Heart left ventricle (tissue), 16 donors: ENCODE measurements around the gene BAIAP2. TPM values are rescaled to one million over a fixed set of nuclear protein-coding genes. Genes with fewer than 3 reads are reported as not detected.
A peak's percentile ranks its signal among the peaks of the same experiment; 100 is the strongest.

Source experiments
- ATAC-seq, 4 donors: fragments of 200-7000 bp; cut with Tn5 transposase; one replicate each; pipeline ENCODE4 v1.9.1; 2020 to 2022; ENCODE audit warnings: moderate library complexity in 4 of 4, mild to moderate bottlenecking in 3 of 4, moderate number of reproducible peaks in 1 of 4
- DNase-seq, 5 donors: peaks; one replicate each; pipeline ENCODE4 v3.0.0-alpha.2; 2020
- H3K27ac ChIP-seq, 12 donors: fragments of 200-600 bp; sonication (generic) in 4 of 12; one replicate each; pipeline versions ENCODE4 v1.5.0 to v1.8.0; 2016 to 2022; ENCODE audit warnings: mild to moderate bottlenecking in 2 of 12
- H3K27me3 ChIP-seq, 9 donors: fragments of 200-600 bp; sonication (generic) in 2 of 9; one replicate each; pipeline versions ENCODE4 v1.5.1 to v1.8.0; 2016 to 2022; ENCODE audit warnings: mild to moderate bottlenecking in 3 of 9
- H3K36me3 ChIP-seq, 9 donors: fragments of 200-600 bp; sonication (generic) in 2 of 9; one replicate each; pipeline versions ENCODE4 v1.5.0 to v1.8.0; 2018 to 2022; ENCODE audit warnings: mild to moderate bottlenecking in 2 of 9
- H3K4me1 ChIP-seq, 12 donors: fragments of 200-600 bp; sonication (generic) in 4 of 12; one replicate each; pipeline versions ENCODE4 v1.5.0 to v1.8.0; 2016 to 2022; ENCODE audit warnings: mild to moderate bottlenecking in 3 of 12
- H3K4me3 ChIP-seq, 12 donors: fragments of 200-600 bp; sonication (generic) in 4 of 12; one replicate each; pipeline versions ENCODE4 v1.5.0 to v1.8.0; 2017 to 2022; ENCODE audit warnings: mild to moderate bottlenecking in 9 of 12, moderate library complexity in 4 of 12
- H3K9me3 ChIP-seq, 12 donors: fragments of 200-600 bp; sonication (generic) in 4 of 12; one replicate each; pipeline versions ENCODE4 v1.5.0 to v1.8.0; 2016 to 2022; ENCODE audit warnings: mild to moderate bottlenecking in 1 of 12
- CTCF ChIP-seq, 12 donors: fragments of 200-600 bp; sonication (generic) in 4 of 12; IDR thresholded peaks; one replicate each; pipeline versions ENCODE4 v1.5.0 to v1.8.0; 2018 to 2022; ENCODE audit warnings: antibody characterized with exemption in 12 of 12, mild to moderate bottlenecking in 5 of 12
- POLR2A ChIP-seq, 2 donors: fragments of 450-650 bp; IDR thresholded peaks; one replicate each; pipeline ENCODE4 v1.6.1; 2017; ENCODE audit warnings: antibody characterized with exemption in 2 of 2, mild to moderate bottlenecking in 2 of 2, moderate library complexity in 2 of 2
- WGBS, 4 donors: extraction: QIAGEN DNeasy Blood & Tissue Kit in 2 of 4; methylation state at CpG; one replicate each; pipeline versions ENCODE4 v1.1.5 to v1.1.7; 2013 to 2018; 5-methylcytosine and 5-hydroxymethylcytosine counted together
- intact Hi-C, 10 donors: fragments of 100-400 bp; cut with DNase I; formaldehyde crosslinking; loops; one replicate each; pipeline versions ENCODE4 v1.11.1 to v1.14.2; 2022
- polyA plus RNA-seq, 2 donors: library from polyadenylated mRNA; stranded (reverse); fragments of 200-250 nt; gene quantifications; one replicate each; pipeline ENCODE4 v1.2.3, GENCODE V29; 2013
- total RNA-seq, 9 donors: library from RNA; depleted of rRNA in 2 of 9; stranded (reverse); fragments of >200 nt in 2 of 9; fragmentation: NEBNext Ultra II Directional in 3 of 9; extraction: Animal tissue kit (Norgen Biotek cat#: 25700) in 3 of 9; gene quantifications; one replicate each; pipeline versions ENCODE4 v1.1.0 to v1.2.4, GENCODE V29; 2016 to 2023
- donor health status: ischemic (EF 13 %, LVEDD 7.1; RV severe dilation, severe dysfunction).
- donor health status: healthy with polysubstance abuse.
- donor health status: DM: no; HTN: yes; CAD: no.
- donor health status: DM: no; HTN: no; CAD: no.
- donor health status: ischemic (EF 25% LVEDD 6.9; RV normal size, moderate dysfunction).
- donor health status: ischemic (EF 25% LVEDD 5.7; RV mildly dilated, moderate dysfunction).
- donor health status: healthy.
- donor health status: DM: yes; HTN: yes; CAD: no.
- donor health status: ischemic (EF 35%, LVEDD 5.7; RV mildly dilated, moderate dysfunction).
- donor health status: nonischemic (EF 11% LVEDD 7.7; RV severe dilation, severe dysfunction).
- donor health status: DM: yes; HTN: yes; CAD: no.
- donor health status: PGD.
- donor health status: ischemic (EF 29% LVEDD 5.4; RV normal size, mild dysfunction).
- donor health status: nonischemic (EF 23%, LVEDD 6.1; RV moderate dilation, normal function).

The BAIAP2 gene
- total and polyA plus RNA-seq, 11 donors = 8.9 to 30.2 (median 18.5) TPM

- WGBS, 4 donors = 28 to 62% (median 41%) methylated on average over 11 to 14 of the region's 14 CpGs
- Histone ChIP-seq H3K27ac (peak overlapping the region; percentile 41 to 92 (median 72)), H3K4me1 (peaks cover 6 to 37% (median 26%) of the 10 kb centered on the region in 12 donors), H3K36me3 (peaks cover 0 to 13% (median 0%) of the 10 kb centered on the region in 9 donors), H3K27me3 (no peaks in the 10 kb centered on the region), H3K4me3 (no peak overlapping the region), H3K9me3 (no peaks in the 10 kb centered on the region)
- intact Hi-C loops = loop anchor here in 1 of 10 donors (1.0 kb wide), 1 partner anchor 12 kb away; no protein-coding TSS in a partner anchor
- TF ChIP-seq CTCF (IDR thresholded peaks at IDR 0.05) = no peak
- no peak for TF ChIP-seq POLR2A (IDR thresholded peaks at IDR 0.05)
- DNase-seq (peak in 3 of 5 donors; percentile 55 to 82 (median 61)), ATAC-seq (peak; percentile 77 to 89 (median 86))
Measured at GRCh38 chr17:81057079-81057730, 22.3 kb downstream of the BAIAP2 start.

DNA sequence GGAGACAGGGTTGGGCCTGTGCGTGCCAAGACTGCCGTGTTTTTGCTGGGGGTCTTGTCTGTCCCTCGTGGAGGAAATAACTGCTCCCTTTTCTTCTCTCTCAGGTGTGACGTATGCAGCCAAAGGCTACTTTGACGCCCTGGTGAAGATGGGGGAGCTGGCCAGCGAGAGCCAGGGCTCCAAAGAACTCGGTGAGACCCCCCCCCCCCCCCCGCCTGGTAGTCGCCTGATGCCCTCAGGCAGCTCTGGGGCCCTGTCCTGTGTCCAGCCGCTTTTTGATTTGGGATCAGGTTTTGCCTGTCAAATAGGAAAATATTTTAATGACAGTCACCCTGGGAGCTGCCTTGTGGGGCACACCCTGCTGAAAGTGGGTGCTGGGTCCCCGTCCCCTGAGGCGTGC lies 22.8 kb downstream of the BAIAP2 start:
- intact Hi-C loops = loop anchor here in 1 of 10 donors (1.0 kb wide), 1 partner anchor 12 kb away; no protein-coding TSS in a partner anchor
- DNase-seq (no peak), ATAC-seq (no peak)
- no peak for TF ChIP-seq CTCF (IDR thresholded peaks at IDR 0.05)
- TF ChIP-seq POLR2A (IDR thresholded peaks at IDR 0.05) = no peak
- WGBS, 4 donors = 67 to 81% (median 77%) methylated on average over 11 to 12 of the region's 12 CpGs
- Histone ChIP-seq H3K4me3 (no peak overlapping the region), H3K4me1 (peaks cover 6 to 33% (median 20%) of the 10 kb centered on the region in 12 donors), H3K27me3 (no peaks in the 10 kb centered on the region), H3K9me3 (no peaks in the 10 kb centered on the region), H3K27ac (peak overlapping the region; percentile 41 to 92 (median 72)), H3K36me3 (peaks cover 0 to 13% (median 0%) of the 10 kb centered on the region in 9 donors)

DNA sequence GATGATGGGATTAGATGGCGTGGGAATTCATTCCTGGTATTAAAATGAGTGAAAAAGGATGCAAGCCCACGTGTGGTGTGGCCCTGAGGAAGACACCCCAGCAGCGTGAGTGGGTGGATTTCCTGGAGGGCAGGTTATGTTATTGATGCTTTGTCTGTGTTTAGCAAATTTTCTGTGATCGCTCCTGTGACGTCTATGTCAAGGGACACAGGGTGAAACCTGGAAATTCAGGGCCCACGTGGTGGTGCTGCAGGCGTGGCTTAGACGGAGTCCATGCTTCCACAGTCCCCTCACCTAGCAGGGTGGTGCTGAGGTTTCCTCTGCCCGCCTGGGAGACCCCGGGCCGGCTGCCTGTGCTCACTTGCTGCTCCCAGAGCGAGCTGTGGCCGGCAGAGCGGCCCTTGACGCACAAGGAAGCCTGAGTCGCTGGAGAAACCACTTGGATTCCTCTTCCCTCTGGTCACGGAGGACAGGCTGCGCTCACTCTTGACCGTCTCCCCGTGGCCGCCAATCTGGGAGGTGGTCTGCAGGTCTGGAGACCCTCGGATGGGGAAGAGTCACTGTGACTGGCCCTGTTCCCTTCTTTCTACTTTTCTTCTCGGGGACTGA lies 23.4 kb downstream of the BAIAP2 start:
- intact Hi-C loops = no loop called here
- WGBS, 4 donors = 85 to 90% (median 87%) methylated on average over 22 to 23 of the region's 23 CpGs
- peak overlapping the region in 7 of 12 donors; percentile 41 to 92 (median 73) for H3K27ac ChIP-seq
- H3K36me3 ChIP-seq = peaks cover 0 to 13% (median 0%) of the 10 kb centered on the region in 9 donors
- no peaks in the 10 kb centered on the region for H3K9me3 ChIP-seq
- ATAC-seq (no peak), DNase-seq (no peak)
- peaks cover 6 to 34% (median 19%) of the 10 kb centered on the region in 12 donors for H3K4me1 ChIP-seq
- no peak for TF ChIP-seq POLR2A (IDR thresholded peaks at IDR 0.05)
- no peak for TF ChIP-seq CTCF (IDR thresholded peaks at IDR 0.05)
- H3K27me3 ChIP-seq = no peaks in the 10 kb centered on the region
- no peak overlapping the region for H3K4me3 ChIP-seq

DNA sequence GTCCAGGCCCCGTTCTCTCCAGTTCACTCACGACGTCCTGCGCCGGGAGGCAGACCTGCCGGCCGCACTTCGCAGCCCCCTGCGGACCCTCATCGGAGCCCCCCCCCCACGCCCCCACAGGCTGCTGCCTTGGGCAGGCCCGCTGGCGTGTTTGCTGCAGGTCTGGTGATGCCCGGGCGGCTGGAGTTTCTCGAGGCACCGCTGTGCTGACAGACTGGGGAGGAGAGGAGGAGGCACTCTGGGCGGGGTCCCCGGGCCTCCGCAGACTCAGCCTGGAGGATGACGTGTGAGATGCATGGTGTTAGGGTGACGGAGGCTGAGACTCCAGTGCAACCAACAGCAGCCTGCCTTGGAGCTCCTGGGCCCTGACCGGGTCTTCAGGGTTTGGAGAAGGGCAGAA lies 24.1 kb downstream of the BAIAP2 start:
- no peaks in the 10 kb centered on the region for H3K27me3 ChIP-seq
- ATAC-seq (no peak), DNase-seq (no peak)
- no peaks in the 10 kb centered on the region for H3K9me3 ChIP-seq
- no peak overlapping the region for H3K4me3 ChIP-seq
- intact Hi-C loops = loop anchor here in 1 of 10 donors (1.0 kb wide), 1 partner anchor 38 kb away; no protein-coding TSS in a partner anchor
- WGBS, 4 donors = 83 to 91% (median 88%) methylated on average over 12 to 23 of the region's 23 CpGs
- TF ChIP-seq POLR2A (IDR thresholded peaks at IDR 0.05) (no peak), CTCF (IDR thresholded peaks at IDR 0.05) (no peak)
- H3K27ac ChIP-seq = no peak overlapping the region
- H3K4me1 ChIP-seq = peaks cover 6 to 37% (median 25%) of the 10 kb centered on the region in 12 donors
- peaks cover 0 to 13% (median 0%) of the 10 kb centered on the region in 9 donors for H3K36me3 ChIP-seq
